DOHH2 (cell line): ENCODE measurements around the gene RAMP3.
"Not testable (repeated sequence)": the region's sequence is repeated elsewhere in the genome, so short reads cannot be mapped to it uniquely, and the experiment has no call there.

Source experiments
- H3F3A ChIP-seq: fragments of 200-600 bp; sonication (generic), shearing (Covaris generic); 2 replicates; pipeline ENCODE4 v1.6.0; 2016; ENCODE audit warnings: antibody characterized with exemption, mild to moderate bottlenecking; ENCODE audit not compliant: control insufficient read depth, insufficient read depth
- H3K27ac ChIP-seq: fragments of 200-600 bp; sonication (generic); 2 replicates; pipeline ENCODE4 v1.5.1; 2014; ENCODE audit warnings: low read depth, mild to moderate bottlenecking, low read length, moderate library complexity
- H3K27me3 ChIP-seq: fragments of 200-600 bp; sonication (generic); 2 replicates; pipeline ENCODE4 v1.6.1; 2014; ENCODE audit warnings: mild to moderate bottlenecking, low read length, mixed read lengths; ENCODE audit not compliant: control insufficient read depth
- H3K36me3 ChIP-seq: fragments of 200-600 bp; sonication (generic); 2 replicates; pipeline ENCODE4 v1.6.1; 2014; ENCODE audit warnings: mild to moderate bottlenecking, low read length, moderate library complexity, mixed read lengths; ENCODE audit not compliant: control insufficient read depth
- H3K4me1 ChIP-seq: fragments of 200-600 bp; sonication (generic); 2 replicates; pipeline ENCODE4 v1.6.1; 2014; ENCODE audit warnings: mild to moderate bottlenecking, low read length, mixed read lengths; ENCODE audit not compliant: control insufficient read depth
- H3K4me2 ChIP-seq: fragments of 200-600 bp; sonication (generic); 2 replicates; pipeline ENCODE4 v1.6.0; 2014; ENCODE audit warnings: mild to moderate bottlenecking, low read length, moderate library complexity
- H3K4me3 ChIP-seq: fragments of 200-600 bp; sonication (generic); 2 replicates; pipeline ENCODE4 v1.5.1; 2014; ENCODE audit warnings: mild to moderate bottlenecking, low read length, mixed read lengths
- H3K79me2 ChIP-seq: fragments of 200-600 bp; sonication (generic); 2 replicates; pipeline ENCODE4 v1.6.1; 2014; ENCODE audit warnings: mild to moderate bottlenecking, low read length, mixed read lengths; ENCODE audit not compliant: control insufficient read depth
- H3K9me2 ChIP-seq: fragments of 200-600 bp; sonication (generic); replicated peaks from 2 replicates; pipeline ENCODE4 v1.6.1; 2014; ENCODE audit warnings: mild to moderate bottlenecking, low read length, mixed read lengths; ENCODE audit not compliant: control insufficient read depth
- H3K9me3 ChIP-seq: fragments of 200-600 bp; sonication (generic); 2 replicates; pipeline ENCODE4 v1.6.1; 2014; ENCODE audit warnings: antibody characterized with exemption, low read length, mixed read lengths; ENCODE audit not compliant: control insufficient read depth, insufficient read depth
- H4K20me1 ChIP-seq: fragments of 200-600 bp; sonication (generic); 2 replicates; pipeline ENCODE4 v1.6.0; 2014; ENCODE audit warnings: low read depth, mild to moderate bottlenecking, antibody characterized with exemption, low read length, moderate library complexity; ENCODE audit not compliant: control insufficient read depth, insufficient read depth
- EZH2phosphoT487 ChIP-seq: fragments of 200-600 bp; sonication (generic); IDR thresholded peaks from 2 replicates; pipeline ENCODE4 v1.6.1; 2017; ENCODE audit warnings: borderline replicate concordance, mild to moderate bottlenecking, antibody characterized with exemption, low read length, moderate library complexity, mixed read lengths
- TF ChIP-seq, protein P1 (sequence below): fragments of 200-600 bp; sonication (generic); IDR thresholded peaks from one replicate; pipeline ENCODE4 v1.5.1; 2014; ENCODE audit warnings: antibody characterized with exemption, mild to moderate bottlenecking, low read depth, low read length; ENCODE audit not compliant: poor library complexity, severe bottlenecking

RAMP3 gene

DNA sequence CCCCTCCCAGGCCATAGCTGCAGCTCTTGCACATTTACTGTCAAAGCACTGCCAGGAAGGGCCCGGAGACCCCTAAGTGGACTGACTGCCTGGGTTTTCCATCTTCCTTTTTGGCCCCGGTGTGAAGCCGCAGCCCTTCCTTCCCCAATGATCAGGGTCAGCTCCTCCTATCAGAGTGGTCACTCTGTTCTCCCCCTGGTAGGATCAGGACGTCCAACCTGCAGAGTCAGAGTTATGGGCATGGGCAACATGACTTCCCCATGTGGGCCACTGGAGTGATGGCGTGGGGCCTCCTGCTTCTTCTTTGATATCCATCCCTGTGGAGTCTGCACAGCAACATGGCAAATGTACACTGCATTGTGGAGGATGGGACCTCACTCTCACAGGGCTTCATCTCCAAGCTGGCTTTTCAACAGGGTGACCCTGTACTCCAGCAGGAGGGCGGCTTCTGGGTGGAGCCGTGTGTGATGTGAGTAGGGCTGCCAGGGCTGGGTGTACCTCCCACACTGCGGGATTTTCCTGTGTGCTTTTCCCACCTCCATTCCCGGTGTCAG is 6.4 kb upstream of the RAMP3 start:
- Histone ChIP-seq H3K4me1 (peaks cover 9% of the 10 kb centered on the region), H3K4me2 (no peak overlapping the region)
- TF ChIP-seq, protein P1, sequence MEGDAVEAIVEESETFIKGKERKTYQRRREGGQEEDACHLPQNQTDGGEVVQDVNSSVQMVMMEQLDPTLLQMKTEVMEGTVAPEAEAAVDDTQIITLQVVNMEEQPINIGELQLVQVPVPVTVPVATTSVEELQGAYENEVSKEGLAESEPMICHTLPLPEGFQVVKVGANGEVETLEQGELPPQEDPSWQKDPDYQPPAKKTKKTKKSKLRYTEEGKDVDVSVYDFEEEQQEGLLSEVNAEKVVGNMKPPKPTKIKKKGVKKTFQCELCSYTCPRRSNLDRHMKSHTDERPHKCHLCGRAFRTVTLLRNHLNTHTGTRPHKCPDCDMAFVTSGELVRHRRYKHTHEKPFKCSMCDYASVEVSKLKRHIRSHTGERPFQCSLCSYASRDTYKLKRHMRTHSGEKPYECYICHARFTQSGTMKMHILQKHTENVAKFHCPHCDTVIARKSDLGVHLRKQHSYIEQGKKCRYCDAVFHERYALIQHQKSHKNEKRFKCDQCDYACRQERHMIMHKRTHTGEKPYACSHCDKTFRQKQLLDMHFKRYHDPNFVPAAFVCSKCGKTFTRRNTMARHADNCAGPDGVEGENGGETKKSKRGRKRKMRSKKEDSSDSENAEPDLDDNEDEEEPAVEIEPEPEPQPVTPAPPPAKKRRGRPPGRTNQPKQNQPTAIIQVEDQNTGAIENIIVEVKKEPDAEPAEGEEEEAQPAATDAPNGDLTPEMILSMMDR = no peak
- no peak for TF ChIP-seq EZH2phosphoT487

GRCh38 chr7:45151967-45152366 is 5.6 kb upstream of the RAMP3 start:
- H3K27ac ChIP-seq = no peak overlapping the region

More for the DNA sequence above, 6.4 kb upstream of the RAMP3 start:
- no peaks in the 10 kb centered on the region for H4K20me1 ChIP-seq
- no peak overlapping the region for H3K27ac ChIP-seq
- no peaks in the 10 kb centered on the region for H3K9me2 ChIP-seq
- peaks cover 35% of the 10 kb centered on the region for H3K27me3 ChIP-seq
- no peaks in the 10 kb centered on the region for H3K9me3 ChIP-seq
- no peaks in the 10 kb centered on the region for H3K36me3 ChIP-seq
- H3K4me3 ChIP-seq = no peak overlapping the region
- no peaks in the 10 kb centered on the region for H3K79me2 ChIP-seq
- no peaks in the 10 kb centered on the region for H3F3A ChIP-seq

DNA sequence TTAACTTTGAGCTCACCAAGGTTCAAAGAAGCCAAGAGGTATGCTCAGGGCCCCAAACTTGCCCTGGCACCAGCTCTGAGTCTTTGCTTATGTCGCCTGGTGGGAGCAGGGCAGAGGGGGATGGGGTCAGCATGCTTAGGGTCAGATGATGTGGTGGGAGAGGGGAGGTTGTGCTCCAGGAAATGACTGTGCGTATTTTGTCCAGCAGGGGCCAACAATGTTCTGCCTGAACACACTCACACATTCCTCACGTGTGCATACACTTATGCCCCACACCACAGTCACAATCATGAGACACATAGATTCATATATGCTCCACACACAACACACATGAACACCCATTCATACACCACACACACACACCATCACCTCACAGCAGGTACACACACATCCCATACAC is 4.4 kb upstream of the RAMP3 start:
- Histone ChIP-seq H3K4me3 (no peak overlapping the region), H3K9me2 (no peaks in the 10 kb centered on the region), H3K27me3 (peaks cover 21% of the 10 kb centered on the region), H4K20me1 (no peaks in the 10 kb centered on the region), H3K4me1 (peaks cover 9% of the 10 kb centered on the region), H3K9me3 (no peaks in the 10 kb centered on the region), H3K4me2 (no peak overlapping the region), H3F3A (no peaks in the 10 kb centered on the region), H3K36me3 (no peaks in the 10 kb centered on the region), H3K27ac (no peak overlapping the region), H3K79me2 (no peaks in the 10 kb centered on the region)
- TF ChIP-seq, protein P1 = no peak
- TF ChIP-seq EZH2phosphoT487 = no peak

More at GRCh38 chr7:45151967-45152366, 5.6 kb upstream of the RAMP3 start:
- H4K20me1 ChIP-seq = no peaks in the 10 kb centered on the region
- no peaks in the 10 kb centered on the region for H3K9me3 ChIP-seq
- H3K4me1 ChIP-seq = peaks cover 9% of the 10 kb centered on the region
- H3K79me2 ChIP-seq = no peaks in the 10 kb centered on the region
- H3K36me3 ChIP-seq = no peaks in the 10 kb centered on the region
- H3K9me2 ChIP-seq = no peaks in the 10 kb centered on the region
- no peak overlapping the region for H3K4me2 ChIP-seq
- TF ChIP-seq, protein P1 = no peak
- no peak for TF ChIP-seq EZH2phosphoT487
- H3F3A ChIP-seq = no peaks in the 10 kb centered on the region
- no peak overlapping the region for H3K4me3 ChIP-seq
- peaks cover 29% of the 10 kb centered on the region for H3K27me3 ChIP-seq

GRCh38 chr7:45153861-45154260 is 3.7 kb upstream of the RAMP3 start:
- H3K4me2 ChIP-seq, H3K36me3 ChIP-seq, H4K20me1 ChIP-seq, H3K9me3 ChIP-seq, H3K79me2 ChIP-seq, H3K27ac ChIP-seq, H3F3A ChIP-seq, H3K9me2 ChIP-seq, H3K4me1 ChIP-seq, H3K4me3 ChIP-seq: not testable (repeated sequence)
- peaks cover 20% of the 10 kb centered on the region for H3K27me3 ChIP-seq
